GM08714 (cell line): ENCODE measurements around the gene TM6SF1.
"Not testable (repeated sequence)": the region's sequence is repeated elsewhere in the genome, so short reads cannot be mapped to it uniquely, and the experiment has no call there.

Experiments
- H3K4me3 ChIP-seq: fragments of 200-500 bp; sonication (Bioruptor generic); 2 replicates; pipeline ENCODE4 v1.5.1; 2014; ENCODE audit warnings: mild to moderate bottlenecking, low read length, inconsistent platforms
- ZNF274 ChIP-seq: IDR thresholded peaks from 2 replicates; pipeline ENCODE4 v1.6.1; 2012; ENCODE audit warnings: mild to moderate bottlenecking, low read depth, low read length

The TM6SF1 gene

DNA sequence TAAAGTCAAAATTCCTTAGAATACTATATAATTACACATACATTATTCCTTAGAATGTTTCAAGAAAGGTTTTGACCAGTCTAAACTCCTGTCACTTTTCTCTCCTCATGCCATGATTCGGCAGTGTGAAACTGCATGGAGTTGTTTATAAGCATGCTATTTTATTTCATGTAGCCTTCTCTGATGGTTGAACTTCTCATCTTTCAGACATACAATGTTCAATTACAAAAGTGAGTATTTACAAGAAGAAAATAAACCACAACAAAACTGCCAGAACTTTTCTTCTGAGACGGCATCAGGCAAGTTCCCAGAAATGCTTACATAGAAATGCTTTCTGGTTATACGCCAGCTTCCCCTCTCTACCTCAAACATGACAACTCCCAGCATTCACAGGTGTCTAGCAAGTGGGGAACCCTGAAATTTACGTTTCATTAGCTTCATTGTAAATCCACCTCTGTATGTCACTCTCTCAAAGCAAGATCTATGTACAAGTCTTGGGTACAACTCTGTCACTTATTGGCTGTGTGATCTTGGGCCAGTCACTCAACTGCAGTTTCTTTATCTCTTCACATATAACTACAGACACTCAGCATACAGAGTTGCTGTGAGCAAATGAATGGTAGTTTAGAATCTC lies 57.4 kb downstream of the TM6SF1 start:
- H3K4me3 ChIP-seq, result no peak overlapping the region
- TF ChIP-seq ZNF274, result no peak

DNA sequence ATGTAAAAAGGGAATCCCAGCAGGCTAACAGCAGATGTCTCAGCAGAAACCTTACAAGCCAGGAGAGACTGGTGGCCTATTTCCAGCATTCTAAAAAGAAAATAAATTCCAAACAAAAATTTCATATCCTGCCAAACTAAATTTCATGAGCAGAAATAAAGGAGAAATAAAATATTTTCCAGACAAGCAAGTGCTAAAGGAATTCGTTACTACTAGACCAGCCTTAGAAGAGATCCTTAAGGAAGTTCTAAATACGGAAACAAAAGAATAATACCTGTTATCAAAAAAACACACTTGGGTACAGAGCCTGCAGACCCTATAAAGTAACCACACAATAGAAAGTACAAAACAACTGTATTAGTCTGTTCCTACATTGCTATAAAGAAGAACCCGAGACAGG lies 58.8 kb downstream of the TM6SF1 start:
- H3K4me3 ChIP-seq, result no peak overlapping the region
- no peak for TF ChIP-seq ZNF274

DNA sequence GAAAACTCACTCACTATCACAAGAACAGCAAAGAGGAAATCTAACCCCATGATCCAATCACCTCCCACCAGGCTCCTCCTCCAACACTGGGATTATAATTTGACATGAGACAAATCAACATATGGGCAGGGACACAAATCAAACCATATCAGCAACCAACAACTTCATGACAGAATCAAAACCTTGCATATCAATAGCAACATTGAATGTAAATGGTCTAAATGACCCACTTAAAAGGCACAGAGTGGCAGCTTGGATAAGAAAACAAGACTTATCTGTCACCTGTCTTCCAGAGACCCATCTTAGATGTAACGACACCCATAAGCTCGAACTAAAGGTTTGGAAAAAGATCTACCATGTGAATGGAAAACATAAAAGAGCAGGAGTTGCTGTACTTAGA lies 59.4 kb downstream of the TM6SF1 start:
- no peak overlapping the region for H3K4me3 ChIP-seq
- no peak for TF ChIP-seq ZNF274

DNA sequence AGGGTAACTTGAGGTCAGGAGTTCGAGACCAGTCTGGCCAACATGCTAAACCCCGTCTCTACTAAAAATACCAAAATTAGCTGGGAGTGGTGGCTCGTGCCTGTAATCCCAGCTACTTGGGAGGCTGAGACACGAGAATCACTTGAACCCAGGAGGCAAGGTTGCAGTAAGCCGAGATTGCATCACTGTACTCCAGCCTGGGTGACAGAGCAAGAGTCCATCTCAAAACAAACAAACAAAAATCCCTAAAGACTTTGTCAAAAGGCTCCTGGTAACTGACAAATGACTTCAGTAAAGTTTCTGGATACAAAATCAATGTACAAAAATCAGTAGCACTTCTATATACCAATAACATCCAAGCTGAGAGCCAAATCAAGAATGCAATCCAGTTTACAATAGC lies 62.1 kb downstream of the TM6SF1 start:
- H3K4me3 ChIP-seq, result not testable (repeated sequence)

DNA sequence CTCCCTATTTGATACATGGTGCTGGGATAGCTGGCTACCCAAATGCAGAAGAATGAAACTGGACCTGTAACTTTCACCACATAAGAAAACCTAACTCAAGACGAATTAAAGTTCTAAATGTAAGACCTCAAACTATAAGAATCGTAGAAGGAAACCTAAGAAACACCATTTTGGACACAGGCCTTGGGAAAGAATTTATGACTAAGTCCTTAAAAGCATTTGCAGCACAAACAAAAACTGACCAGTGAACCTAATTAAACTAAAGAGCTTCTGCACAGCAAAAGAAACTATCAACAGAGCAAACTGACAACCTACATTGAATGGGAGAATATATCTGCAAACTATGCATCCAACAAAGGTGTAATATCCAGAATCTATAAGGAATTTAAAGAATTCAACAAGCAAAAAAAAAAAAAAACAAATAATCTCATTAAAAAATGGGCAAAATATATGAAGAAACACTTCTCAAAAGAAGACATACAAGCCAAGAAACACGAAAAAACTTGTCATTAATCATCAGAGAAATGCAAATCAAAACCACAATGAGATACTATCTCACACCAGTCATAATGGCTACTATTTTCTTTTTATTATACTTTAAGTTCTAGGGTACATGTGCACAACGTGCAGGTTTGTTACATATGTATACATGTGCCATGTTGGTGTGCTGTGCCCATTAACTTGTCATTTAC lies 63.2 kb downstream of the TM6SF1 start:
- no peak for TF ChIP-seq ZNF274

DNA sequence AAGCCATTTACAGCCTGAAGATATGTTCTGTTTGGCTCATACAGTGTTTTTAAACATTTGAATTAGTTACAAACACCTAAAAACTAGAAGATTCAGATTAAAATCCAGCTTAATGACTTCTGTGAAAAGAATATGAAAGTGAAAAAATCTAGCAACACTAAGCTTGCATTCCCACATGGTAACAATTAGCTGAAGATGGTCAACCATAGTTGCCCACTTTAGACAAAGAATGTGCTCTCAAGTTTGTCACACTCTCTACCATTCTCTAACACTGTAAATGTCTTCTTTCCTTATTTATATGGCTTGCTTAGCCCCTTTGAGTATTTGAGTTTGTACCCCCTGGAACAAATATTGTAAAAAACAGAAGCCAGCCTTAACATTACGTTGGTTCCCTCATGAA lies 67.4 kb downstream of the TM6SF1 start:
- no peak for TF ChIP-seq ZNF274
- no peak overlapping the region for H3K4me3 ChIP-seq

More for the DNA sequence above, 63.2 kb downstream of the TM6SF1 start:
- H3K4me3 ChIP-seq, result no peak overlapping the region

DNA sequence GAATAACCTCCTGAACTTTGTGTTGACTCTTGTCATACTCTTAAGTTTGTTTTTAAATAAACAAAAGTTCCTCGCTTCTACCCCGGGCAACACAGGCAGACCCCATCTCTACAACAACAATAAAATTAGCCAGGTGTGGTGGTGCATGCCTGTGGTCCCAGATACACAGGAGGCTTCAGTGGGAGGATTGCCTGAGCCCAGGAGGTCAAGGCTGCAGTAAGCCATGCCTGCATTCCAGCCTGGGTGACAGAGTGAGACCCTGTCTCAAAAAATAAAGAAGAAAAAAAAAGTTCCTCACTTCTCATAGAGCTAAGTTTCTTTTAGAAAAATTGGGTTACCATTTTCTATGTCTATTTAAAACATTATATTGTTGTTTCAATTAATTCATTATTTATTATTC lies 70.9 kb downstream of the TM6SF1 start:
- H3K4me3 ChIP-seq, result no peak overlapping the region
- TF ChIP-seq ZNF274, result no peak

DNA sequence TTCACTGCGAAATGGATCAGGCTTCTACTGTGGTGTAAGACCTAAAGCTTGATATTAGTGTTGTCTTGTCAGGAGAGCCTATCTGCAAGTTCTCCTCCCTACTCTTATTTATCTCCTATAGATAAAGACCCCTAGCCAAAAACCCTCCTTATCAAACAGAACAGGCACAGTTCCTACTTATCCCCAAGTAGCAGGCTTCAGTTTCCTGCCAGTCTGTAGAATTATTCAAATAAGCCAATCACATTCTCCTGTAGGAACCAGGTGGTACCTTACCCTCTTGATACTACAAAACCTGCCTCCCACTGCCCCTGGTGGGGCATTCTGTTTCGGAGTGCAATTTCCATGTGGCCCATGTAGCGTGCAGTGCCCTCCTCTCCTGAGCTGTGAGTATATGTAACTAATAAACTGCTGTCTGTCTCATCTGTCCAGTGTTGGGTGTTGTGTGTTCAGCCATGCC lies 71.5 kb downstream of the TM6SF1 start:
- TF ChIP-seq ZNF274, result no peak
- no peak overlapping the region for H3K4me3 ChIP-seq

DNA sequence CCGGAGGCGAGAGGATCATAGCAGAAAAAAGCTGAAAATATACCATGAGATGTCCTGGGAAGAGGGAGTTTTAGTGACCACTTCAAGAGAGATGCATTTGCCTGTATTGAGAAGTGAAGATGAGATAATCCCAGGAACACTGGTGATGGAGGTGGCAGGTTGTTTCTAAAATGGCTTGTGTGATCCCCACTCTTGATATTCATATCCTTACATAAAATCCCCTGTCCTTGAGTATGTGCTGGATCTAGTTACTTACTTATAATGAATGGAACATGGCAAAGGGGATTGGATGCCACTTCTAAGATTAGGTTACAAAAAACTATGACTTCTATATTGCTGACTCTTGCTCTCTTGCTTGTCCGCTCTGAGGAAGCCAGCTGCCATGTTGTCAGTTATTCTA lies 78.1 kb downstream of the TM6SF1 start:
- no peak overlapping the region for H3K4me3 ChIP-seq
- no peak for TF ChIP-seq ZNF274
